ENCODE results near the gene CAPG.
"Not testable (repeated sequence)": the region's sequence is repeated elsewhere in the genome, so short reads cannot be mapped to it uniquely, and the experiment has no call there.

Gene CAPG

DNA sequence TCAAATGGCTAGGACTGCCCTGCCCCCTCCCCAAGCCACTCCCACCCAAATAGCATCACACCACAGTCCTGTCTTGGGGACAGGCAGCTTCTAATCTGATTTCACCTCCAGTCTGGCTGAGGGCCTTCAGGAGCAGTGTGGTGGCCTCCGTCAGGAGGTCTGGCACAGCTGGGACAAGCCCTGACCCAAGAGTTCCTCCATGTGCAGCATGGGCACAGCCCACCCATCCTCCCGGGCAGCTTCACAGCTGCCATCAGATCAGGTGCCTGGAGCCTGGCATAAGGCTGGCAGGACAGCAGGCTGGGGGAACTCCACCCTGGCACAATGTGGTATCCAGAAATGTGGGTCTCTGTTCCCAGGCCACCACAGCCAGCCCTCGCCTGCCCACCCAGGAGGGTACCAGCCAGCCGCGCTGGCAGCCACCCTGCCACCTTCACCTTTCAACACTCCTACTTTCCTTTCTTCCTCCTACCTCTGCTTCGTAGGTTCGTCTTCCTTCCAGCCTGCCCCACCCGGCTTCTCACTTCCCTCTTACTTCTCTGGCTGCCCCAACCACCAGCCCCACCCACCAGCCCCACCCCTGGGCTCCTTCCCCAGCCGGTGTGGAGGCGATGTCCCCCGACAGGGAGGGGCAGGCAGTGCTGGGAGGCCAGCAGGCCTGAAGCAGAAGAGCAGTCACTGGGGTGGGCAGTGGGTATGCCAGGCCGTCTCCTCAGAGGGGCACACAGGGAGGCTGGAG, at the start of gene CAPG:
Gene CAPG (minus strand): TSS at position 522 of the 739 bp plus-strand sequence. CDS start 8,221 bp downstream, outside the sequence.
- peak; percentile 46 to 73 for DNase-seq

GRCh38 chr2:85459771-85460170, 49.6 kb upstream of the CAPG start:
- DNase-seq: no peak

DNA sequence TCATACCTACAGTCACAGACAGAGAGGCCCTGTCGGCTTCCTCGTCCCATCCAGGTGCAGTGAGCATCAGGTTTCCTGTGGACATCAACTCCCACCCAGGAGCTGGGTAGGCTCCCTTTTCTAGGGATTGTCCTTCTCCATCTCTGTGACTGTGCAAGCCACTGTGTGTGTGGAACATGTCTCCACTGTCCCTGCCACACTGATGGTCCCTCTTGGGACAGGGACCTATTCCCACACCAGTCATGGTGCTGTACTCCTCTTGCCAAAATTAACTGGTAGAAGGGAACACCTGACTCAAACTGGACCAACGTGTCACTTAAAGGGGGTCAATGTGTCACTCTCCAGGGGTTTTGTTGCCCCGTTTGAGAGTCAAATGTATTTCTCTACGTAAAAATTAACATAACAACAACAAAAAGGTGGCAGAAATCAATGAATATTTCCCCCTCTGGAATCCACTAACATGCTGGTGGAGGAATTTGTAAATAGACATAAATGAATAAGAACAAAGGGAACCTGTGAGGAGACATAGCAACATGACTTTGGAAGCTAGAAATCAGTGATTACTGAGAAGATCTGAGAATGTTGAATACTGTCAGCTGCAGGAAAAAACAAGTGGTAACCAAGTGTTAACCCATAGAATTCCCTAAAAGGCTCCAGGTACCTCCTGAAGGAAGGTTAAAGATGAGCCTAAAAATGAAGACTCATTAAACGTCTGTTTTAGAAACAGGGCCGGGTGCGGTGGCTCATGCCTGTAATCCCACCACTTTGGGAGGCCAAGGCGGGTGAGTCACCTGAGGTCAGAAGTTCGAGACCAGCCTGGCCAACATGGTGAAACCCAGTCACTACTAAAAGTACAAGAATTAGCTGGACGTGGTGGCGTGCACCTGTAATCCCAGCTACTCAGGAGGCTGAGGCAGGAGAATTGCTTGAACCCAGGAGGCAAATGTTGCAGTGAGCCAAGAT, 48.7 kb upstream of the CAPG start:
- no peak for DNase-seq

DNA sequence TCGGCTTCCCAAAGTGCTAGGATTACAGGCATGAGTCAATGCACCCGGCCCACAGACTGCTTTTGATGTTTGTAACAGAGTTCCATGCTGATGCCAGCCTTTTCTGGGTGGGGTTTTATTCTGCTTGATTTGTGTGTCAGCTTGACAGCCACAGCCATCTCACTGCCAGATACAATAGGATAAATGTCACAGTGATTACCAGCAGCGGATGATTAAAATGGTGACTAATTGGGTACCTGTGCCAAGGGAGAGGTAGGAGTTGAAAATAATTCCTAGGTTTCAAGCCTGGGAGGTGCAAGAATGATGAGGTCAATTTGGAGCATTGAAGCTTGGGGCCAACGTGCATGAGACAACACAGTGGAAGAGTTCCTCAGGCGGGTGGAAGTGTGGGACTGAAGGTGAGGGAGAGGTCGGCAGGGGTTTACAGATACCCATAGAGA, 47.7 kb upstream of the CAPG start:
- DNase-seq: no peak

DNA sequence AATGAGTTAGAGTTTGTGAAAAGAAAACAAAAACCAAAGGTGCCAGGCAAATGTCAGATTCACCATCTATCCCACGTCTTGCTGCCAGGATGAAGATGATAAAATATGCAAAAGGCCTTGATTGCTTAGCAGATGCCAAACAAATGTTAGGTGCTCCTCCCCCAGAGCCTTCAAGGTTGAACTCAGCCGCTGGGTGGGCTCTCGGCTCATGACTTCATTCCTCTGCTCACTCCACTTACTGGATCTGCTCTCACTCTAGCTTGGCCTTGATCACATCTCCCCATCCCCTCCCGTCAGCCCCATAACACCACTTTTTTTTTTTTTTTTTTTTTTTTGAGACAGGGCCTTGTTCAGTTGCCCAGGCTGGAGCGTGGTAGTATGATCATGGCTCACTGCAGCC, 46.9 kb upstream of the CAPG start:
- no peak for DNase-seq

GRCh38 chr2:85455552-85456090, 45.5 kb upstream of the CAPG start:
- DNase-seq: no peak

- DNase-seq: no peak
Observed at GRCh38 chr2:85453571-85453970, 43.4 kb upstream of the CAPG start.

DNA sequence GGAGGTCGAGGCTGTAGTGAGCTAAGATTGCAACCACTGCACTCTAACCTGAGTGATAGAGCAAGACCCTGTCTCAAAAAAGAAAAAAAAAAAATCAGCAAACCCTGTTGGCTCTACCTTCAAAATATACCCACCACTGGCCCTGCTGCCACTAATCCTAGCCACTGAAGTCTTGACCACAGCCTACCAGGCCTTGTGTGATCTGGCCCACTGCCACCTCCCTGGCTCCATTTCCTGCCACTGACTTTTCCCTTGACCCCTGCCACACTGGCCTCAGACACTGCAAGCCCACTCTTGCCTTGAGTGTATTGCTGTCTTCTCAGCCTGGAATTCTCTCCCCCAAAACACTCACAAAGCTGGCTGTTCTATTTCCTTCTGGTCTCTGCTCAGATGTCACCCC, 42.1 kb upstream of the CAPG start:
- no peak for DNase-seq

DNA sequence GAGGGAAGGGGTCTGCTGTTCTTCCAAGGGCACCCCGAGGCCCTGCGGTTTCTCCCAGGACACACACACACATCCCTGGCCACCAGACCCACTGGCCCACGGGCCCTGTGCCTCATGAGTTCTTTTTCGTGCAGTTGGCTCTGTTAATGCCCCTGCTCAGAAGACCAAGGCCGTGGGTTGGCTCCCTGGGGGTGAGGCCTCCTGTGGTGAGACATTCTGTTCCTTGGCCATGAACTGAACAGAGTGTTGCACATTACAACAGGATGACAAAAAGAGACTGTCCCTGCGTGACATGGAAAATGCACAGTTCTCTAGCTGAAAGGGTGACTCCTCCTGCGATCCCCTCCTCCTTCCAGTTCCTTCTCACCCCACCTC, 39.0 kb upstream of the CAPG start:
- no peak for DNase-seq

DNA sequence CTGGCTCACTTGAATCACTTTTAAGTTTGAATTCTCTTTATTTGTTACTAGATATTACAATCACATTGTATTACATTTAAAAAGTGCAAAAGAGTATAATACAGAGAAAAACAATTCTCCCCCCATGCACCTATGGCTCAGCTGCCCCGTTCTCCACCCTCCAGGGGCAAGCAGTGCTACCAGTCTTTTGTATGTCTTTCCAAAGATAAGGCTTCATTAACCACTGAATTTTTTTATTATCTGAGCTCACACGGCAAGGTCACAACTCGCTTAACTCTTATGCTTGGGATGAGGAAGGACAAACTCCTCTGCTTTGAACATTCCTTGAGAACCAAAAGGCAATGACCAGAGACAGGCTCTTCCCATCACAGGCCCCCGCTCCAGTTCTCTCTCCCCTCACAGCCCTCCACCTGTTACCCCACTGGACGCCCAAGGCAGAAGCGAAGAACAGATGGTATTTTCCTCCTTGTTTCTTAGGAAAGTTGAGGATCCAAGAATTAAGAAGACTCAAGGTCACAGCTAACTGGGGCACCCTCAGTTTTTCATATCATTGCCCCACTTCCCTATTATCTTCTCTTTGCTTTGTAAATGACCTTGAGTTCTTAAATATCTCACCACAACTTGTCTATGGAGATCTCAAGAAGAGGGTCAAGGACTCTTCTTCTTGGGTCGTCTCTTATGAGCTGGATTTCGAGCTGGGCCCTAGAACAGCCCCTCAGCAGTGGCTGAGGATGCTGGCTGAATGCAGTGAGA, 38.5 kb upstream of the CAPG start:
- DNase-seq: no peak

- no peak for DNase-seq
Observed at GRCh38 chr2:85447222-85447585, 37.0 kb upstream of the CAPG start.

- DNase-seq: no peak
Observed at GRCh38 chr2:85446296-85447221, 36.4 kb upstream of the CAPG start.

GRCh38 chr2:85445316-85446295, 35.4 kb upstream of the CAPG start:
- no peak for DNase-seq

- no peak for DNase-seq
Observed at GRCh38 chr2:85444629-85445172, 34.5 kb upstream of the CAPG start.

DNA sequence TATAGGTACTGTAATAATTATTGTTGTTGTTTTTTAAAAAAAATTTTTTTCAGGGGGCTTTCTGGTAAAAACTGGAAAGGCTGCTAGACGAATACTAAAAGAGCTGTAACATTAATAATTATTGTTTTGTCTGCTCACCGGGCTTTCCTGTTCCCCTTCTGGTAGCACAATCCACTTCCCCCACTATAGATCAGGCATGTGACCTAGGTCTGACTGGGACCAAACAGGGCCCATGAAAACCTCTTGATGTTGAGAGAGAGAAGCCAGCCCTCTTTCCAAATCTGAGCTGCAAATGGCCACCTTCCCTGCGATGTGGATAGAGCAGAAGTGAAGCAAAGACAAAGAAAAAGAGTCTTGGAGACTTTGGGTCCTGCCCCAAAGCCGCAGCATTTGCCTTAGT, 31.7 kb upstream of the CAPG start:
- DNase-seq: no peak

DNA sequence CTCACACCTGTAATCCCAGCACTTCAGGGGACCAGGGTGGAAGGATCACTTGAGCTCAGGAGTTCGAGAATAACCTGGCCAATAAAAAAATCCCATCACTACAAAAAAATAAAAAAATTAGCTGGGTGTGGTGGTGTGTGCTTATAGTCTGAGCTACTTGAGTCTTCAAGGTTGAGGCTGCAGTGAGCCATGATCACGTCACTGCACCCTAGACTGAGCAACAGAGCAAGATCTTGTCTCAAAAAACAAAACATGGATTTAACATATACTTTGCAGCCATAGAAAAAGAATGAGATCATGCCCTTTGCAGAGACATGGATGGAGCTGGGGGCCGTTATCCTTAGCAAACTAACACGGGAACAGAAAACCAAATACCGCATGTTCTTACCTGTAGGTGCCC, 30.6 kb upstream of the CAPG start:
- no peak for DNase-seq

DNA sequence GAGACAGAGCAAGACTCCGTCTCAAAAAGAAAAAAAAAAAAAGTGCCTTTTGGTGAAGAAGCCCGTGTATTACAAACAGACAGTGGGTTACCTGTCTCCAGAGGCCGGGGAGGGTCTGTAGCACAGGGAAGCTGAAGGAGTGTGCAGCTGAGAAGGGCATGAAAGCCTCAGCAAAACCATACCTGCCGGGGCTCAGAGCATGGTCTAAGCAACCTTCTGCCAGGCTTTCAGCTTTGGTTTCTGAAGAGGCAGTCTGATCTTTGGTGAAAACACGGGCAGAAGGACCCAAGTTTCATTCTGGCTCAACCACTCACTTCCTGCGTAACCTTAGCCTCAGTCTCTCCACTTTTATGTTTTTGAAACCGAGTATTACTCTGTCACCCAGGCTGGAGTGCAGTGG, 29.8 kb upstream of the CAPG start:
- DNase-seq: no peak

DNA sequence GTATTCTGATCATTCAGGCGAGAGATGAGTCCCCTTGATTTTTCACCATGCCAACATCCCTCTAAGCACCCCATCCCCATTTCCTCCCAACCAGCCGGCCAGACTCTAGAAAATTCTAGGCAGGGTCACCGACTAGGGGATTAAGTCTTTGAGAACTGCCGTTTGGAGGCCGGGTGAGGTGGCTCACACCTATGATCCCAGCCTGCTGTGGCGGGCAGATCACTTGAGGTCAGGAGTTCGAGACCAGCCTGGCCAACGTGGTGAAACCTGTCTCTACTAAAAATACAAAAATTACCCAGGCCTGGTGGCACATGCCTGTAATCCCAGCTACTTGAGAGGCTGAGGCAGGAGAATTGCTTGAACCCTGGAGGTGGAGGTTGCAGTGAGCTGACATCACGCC, 29.4 kb upstream of the CAPG start:
- not testable (repeated sequence) for DNase-seq

DNA sequence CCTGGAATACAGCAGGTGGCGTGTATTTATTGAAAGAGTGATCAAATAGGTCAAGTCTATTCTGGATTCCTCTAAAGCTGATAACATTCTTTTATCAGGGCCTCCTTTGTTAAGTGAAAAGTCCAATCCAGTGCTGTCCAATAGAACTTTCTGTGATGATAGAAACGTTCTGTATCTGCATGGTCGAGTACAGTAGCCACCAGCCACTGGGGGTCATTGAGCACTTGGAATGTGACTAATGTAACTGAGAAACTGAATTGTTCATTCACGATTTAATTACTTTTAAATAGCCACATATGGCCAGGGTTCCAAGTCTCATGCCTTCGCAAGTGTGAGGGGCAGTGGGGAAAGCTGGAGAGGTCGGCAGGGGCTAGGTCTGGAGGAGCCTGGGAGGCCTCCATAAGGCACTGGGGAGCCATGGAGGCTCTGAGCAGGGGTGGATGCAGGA, 28.9 kb upstream of the CAPG start:
- no peak for DNase-seq
